Measurements from ENCODE around the gene DOCK3. TPM values are rescaled to one million over a fixed set of nuclear protein-coding genes. Genes with fewer than 3 reads are reported as not detected.
A peak's percentile ranks its signal among the peaks of the same experiment; 100 is the strongest.
"Not testable (repeated sequence)": the region's sequence is repeated elsewhere in the genome, so short reads cannot be mapped to it uniquely, and the experiment has no call there.

The DOCK3 gene
- total RNA-seq, 1 donor from 2014 or later, result 0.72 TPM

- no peak for DNase-seq (ENCODE audit: low spot score)
Observed at GRCh38 chr3:51362476-51362875, 687.7 kb downstream of the DOCK3 start.

- not testable (repeated sequence) for DNase-seq (ENCODE audit: low spot score)
Observed at GRCh38 chr3:51368276-51368675, 693.5 kb downstream of the DOCK3 start.

GRCh38 chr3:51371943-51372557 is 697.3 kb downstream of the DOCK3 start:
- peak; percentile 72 for DNase-seq (ENCODE audit: low spot score)

- no peak for DNase-seq (ENCODE audit: low spot score)
Observed at GRCh38 chr3:51373658-51374421, 699.1 kb downstream of the DOCK3 start.

- DNase-seq (ENCODE audit: low spot score), result no peak
Observed at GRCh38 chr3:51374456-51374855, 699.7 kb downstream of the DOCK3 start.

GRCh38 chr3:51375136-51375535 is 700.4 kb downstream of the DOCK3 start:
- no peak for DNase-seq (ENCODE audit: low spot score)

- DNase-seq (ENCODE audit: low spot score), result no peak
Observed at GRCh38 chr3:51375571-51375970, 700.8 kb downstream of the DOCK3 start.

- no peak for DNase-seq (ENCODE audit: low spot score)
Observed at GRCh38 chr3:51378065-51378464, 703.3 kb downstream of the DOCK3 start.

GRCh38 chr3:51378726-51379125 is 704.0 kb downstream of the DOCK3 start:
- DNase-seq (ENCODE audit: low spot score), result no peak

GRCh38 chr3:51379301-51379700 is 704.6 kb downstream of the DOCK3 start:
- DNase-seq (ENCODE audit: low spot score), result no peak

GRCh38 chr3:51379746-51380455 is 705.2 kb downstream of the DOCK3 start:
- no peak for DNase-seq (ENCODE audit: low spot score)

GRCh38 chr3:51380601-51381332 is 706.0 kb downstream of the DOCK3 start:
- no peak for DNase-seq (ENCODE audit: low spot score)

- DNase-seq (ENCODE audit: low spot score), result no peak
Observed at GRCh38 chr3:51381333-51381705, 706.6 kb downstream of the DOCK3 start.

GRCh38 chr3:51382076-51382745 is 707.5 kb downstream of the DOCK3 start:
- no peak for DNase-seq (ENCODE audit: low spot score)

- DNase-seq (ENCODE audit: low spot score), result no peak
Observed at GRCh38 chr3:51382947-51383578, 708.3 kb downstream of the DOCK3 start.

GRCh38 chr3:51384055-51384725 is 709.5 kb downstream of the DOCK3 start:
- no peak for DNase-seq (ENCODE audit: low spot score)

GRCh38 chr3:51384726-51385473 is 710.2 kb downstream of the DOCK3 start, which contains the start of gene MANF:
Gene MANF (plus strand): TSS chr3:51385291. CDS start chr3:51385343, 52 bp downstream.
- peak; percentile 99 for DNase-seq (ENCODE audit: low spot score)

GRCh38 chr3:51385621-51386091 is 710.9 kb downstream of the DOCK3 start:
- DNase-seq (ENCODE audit: low spot score), result no peak

GRCh38 chr3:51386159-51386851 is 711.6 kb downstream of the DOCK3 start:
- DNase-seq (ENCODE audit: low spot score), result no peak
